ENCODE measurements around the gene MYL5. TPM values are rescaled to one million over a fixed set of nuclear protein-coding genes. Genes with fewer than 3 reads are reported as not detected.

Gene MYL5
- total and polyA plus RNA-seq, 2 of the 13 experiments (the other 11 are each of a cell fraction or from before 2014, with no cell fraction given) = 6.5 to 16.0 TPM

DNA sequence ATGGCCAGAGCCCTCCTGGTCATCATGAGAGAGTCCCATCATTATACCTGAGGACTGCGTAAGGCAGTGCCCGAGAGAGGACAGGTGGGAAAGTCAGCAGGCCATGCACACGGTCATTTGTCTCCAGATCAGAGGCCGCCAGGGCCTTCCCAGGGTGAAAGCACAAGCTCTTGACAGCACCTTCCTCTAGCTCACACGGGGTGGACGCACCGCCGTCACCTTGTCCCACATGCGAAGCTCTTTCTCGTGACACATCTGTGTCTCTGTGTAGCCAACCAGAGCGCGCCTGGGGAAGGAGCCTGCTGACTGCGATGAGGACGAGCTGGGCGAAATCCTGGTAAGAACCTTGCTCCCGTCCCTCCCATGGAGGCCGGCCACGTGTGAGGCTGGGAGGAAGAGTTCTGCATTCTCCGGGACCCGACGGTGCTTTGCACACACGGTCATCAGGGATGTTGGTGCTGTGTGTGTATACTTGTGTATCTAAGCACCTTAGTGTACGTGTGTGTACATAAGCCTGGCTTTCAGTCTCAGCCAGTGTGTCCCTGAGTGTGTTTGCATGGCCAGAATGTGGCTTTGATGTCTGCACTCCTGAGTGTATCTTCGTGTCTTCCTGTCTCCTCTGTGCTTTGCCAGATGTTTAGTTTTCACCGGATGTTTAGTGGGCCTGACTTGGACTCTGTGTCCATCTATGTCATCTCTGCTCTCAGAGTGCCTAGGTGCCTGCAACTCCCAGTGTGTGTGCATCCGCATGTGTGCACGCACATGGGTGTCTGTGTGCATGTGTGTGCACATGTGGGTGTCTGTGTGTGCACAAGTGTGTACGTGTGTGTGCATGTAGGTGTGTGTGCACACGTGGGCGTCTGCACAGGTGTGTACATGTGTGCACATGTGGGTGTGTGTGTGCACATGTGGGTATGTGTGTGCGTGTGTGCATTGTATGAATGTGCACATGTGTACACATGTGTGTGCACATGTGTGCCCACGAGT, 15.4 kb upstream of the MYL5 start (continued):
- TF ChIP-seq STAT6 (CRISPR knock-in tag; IDR thresholded peaks at IDR 0.05; ENCODE audit: borderline replicate concordance) (no peak), SP4 (CRISPR knock-in tag; IDR thresholded peaks at IDR 0.05) (no peak), CHCHD3 (CRISPR knock-in tag; IDR thresholded peaks at IDR 0.05) (no peak), ZNF782 (CRISPR knock-in tag; IDR thresholded peaks at IDR 0.05; ENCODE audit: borderline replicate concordance) (0 out of 2 replicates have a peak, but pooled peaks have one; percentile 33), MNT (IDR thresholded peaks at IDR 0.05) (peak; percentile 100), ZNF501 (CRISPR knock-in tag; IDR thresholded peaks at IDR 0.05) (no peak), ZSCAN29 (CRISPR knock-in tag; conservative IDR thresholded peaks at IDR 0.05) (0 out of 2 replicates have a peak, but pooled peaks have one; percentile 65), ZNF629 (CRISPR knock-in tag; conservative IDR thresholded peaks at IDR 0.05) (no peak), ZNF670 (CRISPR knock-in tag; IDR thresholded peaks at IDR 0.05; ENCODE audit: borderline replicate concordance) (peak; percentile 72; the same call in 1 of the 2 replicates), SP5 (CRISPR knock-in tag; IDR thresholded peaks at IDR 0.05; ENCODE audit: borderline replicate concordance, low read depth) (0 out of 2 replicates have a peak, but pooled peaks have one; percentile 18), ZNF652 (CRISPR knock-in tag; IDR thresholded peaks at IDR 0.05; ENCODE audit: borderline replicate concordance, low read depth) (0 out of 2 replicates have a peak, but pooled peaks have one; percentile 18), ZNF143 (CRISPR knock-in tag; IDR thresholded peaks at IDR 0.05) (no peak), ZNF878 (CRISPR knock-in tag; IDR thresholded peaks at IDR 0.05) (no peak), ZNF317 (CRISPR knock-in tag; IDR thresholded peaks at IDR 0.05) (0 out of 2 replicates have a peak, but pooled peaks have one; percentile 25), POLR2AphosphoS5 (IDR thresholded peaks at IDR 0.05; ENCODE audit: low read depth, low read length) (no peak), ZBTB2 (CRISPR knock-in tag; IDR thresholded peaks at IDR 0.05; ENCODE audit: low read depth) (no peak)
- TF ChIP-seq, protein P1, sequence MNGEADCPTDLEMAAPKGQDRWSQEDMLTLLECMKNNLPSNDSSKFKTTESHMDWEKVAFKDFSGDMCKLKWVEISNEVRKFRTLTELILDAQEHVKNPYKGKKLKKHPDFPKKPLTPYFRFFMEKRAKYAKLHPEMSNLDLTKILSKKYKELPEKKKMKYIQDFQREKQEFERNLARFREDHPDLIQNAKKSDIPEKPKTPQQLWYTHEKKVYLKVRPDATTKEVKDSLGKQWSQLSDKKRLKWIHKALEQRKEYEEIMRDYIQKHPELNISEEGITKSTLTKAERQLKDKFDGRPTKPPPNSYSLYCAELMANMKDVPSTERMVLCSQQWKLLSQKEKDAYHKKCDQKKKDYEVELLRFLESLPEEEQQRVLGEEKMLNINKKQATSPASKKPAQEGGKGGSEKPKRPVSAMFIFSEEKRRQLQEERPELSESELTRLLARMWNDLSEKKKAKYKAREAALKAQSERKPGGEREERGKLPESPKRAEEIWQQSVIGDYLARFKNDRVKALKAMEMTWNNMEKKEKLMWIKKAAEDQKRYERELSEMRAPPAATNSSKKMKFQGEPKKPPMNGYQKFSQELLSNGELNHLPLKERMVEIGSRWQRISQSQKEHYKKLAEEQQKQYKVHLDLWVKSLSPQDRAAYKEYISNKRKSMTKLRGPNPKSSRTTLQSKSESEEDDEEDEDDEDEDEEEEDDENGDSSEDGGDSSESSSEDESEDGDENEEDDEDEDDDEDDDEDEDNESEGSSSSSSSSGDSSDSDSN (CRISPR knock-in tag; IDR thresholded peaks at IDR 0.05) = no peak; the same call in 1 of the 2 replicates
- TF ChIP-seq, protein P2, sequence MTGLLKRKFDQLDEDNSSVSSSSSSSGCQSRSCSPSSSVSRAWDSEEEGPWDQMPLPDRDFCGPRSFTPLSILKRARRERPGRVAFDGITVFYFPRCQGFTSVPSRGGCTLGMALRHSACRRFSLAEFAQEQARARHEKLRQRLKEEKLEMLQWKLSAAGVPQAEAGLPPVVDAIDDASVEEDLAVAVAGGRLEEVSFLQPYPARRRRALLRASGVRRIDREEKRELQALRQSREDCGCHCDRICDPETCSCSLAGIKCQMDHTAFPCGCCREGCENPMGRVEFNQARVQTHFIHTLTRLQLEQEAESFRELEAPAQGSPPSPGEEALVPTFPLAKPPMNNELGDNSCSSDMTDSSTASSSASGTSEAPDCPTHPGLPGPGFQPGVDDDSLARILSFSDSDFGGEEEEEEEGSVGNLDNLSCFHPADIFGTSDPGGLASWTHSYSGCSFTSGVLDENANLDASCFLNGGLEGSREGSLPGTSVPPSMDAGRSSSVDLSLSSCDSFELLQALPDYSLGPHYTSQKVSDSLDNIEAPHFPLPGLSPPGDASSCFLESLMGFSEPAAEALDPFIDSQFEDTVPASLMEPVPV (CRISPR knock-in tag; IDR thresholded peaks at IDR 0.05) = no peak
